Kidney epithelial cell (primary cell): ENCODE measurements around the gene ETS2. TPM values are rescaled to one million over a fixed set of nuclear protein-coding genes. Genes with fewer than 3 reads are reported as not detected.

ENCODE experiments used
- DNase-seq: peaks from one replicate; pipeline ENCODE4 v3.0.0-alpha.2; 2010; ENCODE audit warnings: low read depth
- H3K27me3 ChIP-seq: 2 replicates; pipeline ENCODE4 v1.6.0; 2011; ENCODE audit warnings: low read length; ENCODE audit not compliant: control insufficient read depth, insufficient read depth
- H3K36me3 ChIP-seq: 2 replicates; pipeline ENCODE4 v1.5.1; 2011; ENCODE audit warnings: low read length; ENCODE audit not compliant: control insufficient read depth, insufficient read depth
- H3K4me3 ChIP-seq: 2 replicates; pipeline ENCODE4 v1.5.1; 2011; ENCODE audit warnings: low read depth, mild to moderate bottlenecking, control low read depth, low read length
- total RNA-seq: library from RNA; depleted of rRNA; stranded (reverse); fragments of >200 nt; gene quantifications from 2 replicates; pipeline ENCODE4 v1.2.3, GENCODE V29; 2015
- TF ChIP-seq, protein P1 (sequence below): IDR thresholded peaks from 2 replicates; pipeline ENCODE4 v1.5.1; 2011; ENCODE audit warnings: mild to moderate bottlenecking, moderate library complexity, low read length, control low read depth, inconsistent platforms; ENCODE audit not compliant: insufficient read depth, poor library complexity, severe bottlenecking

The ETS2 gene
- total RNA-seq, 1 donor from 2014 or later: 41.2 TPM

- Histone ChIP-seq H3K27me3 (no peaks in the 10 kb centered on the region), H3K4me3 (no peak overlapping the region), H3K36me3 (no peaks in the 10 kb centered on the region)
- TF ChIP-seq, protein P1, sequence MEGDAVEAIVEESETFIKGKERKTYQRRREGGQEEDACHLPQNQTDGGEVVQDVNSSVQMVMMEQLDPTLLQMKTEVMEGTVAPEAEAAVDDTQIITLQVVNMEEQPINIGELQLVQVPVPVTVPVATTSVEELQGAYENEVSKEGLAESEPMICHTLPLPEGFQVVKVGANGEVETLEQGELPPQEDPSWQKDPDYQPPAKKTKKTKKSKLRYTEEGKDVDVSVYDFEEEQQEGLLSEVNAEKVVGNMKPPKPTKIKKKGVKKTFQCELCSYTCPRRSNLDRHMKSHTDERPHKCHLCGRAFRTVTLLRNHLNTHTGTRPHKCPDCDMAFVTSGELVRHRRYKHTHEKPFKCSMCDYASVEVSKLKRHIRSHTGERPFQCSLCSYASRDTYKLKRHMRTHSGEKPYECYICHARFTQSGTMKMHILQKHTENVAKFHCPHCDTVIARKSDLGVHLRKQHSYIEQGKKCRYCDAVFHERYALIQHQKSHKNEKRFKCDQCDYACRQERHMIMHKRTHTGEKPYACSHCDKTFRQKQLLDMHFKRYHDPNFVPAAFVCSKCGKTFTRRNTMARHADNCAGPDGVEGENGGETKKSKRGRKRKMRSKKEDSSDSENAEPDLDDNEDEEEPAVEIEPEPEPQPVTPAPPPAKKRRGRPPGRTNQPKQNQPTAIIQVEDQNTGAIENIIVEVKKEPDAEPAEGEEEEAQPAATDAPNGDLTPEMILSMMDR: no peak
- no peak for DNase-seq
Observed at GRCh38 chr21:38861989-38862683, 56.4 kb downstream of the ETS2 start.

- no peaks in the 10 kb centered on the region for H3K27me3 ChIP-seq
- TF ChIP-seq, protein P1: no peak
- H3K4me3 ChIP-seq: no peak overlapping the region
- no peak for DNase-seq
- H3K36me3 ChIP-seq: no peaks in the 10 kb centered on the region
Observed at GRCh38 chr21:38863291-38863690, 57.6 kb downstream of the ETS2 start.

GRCh38 chr21:38863843-38864363 lies 58.2 kb downstream of the ETS2 start:
- no peak for DNase-seq

DNA sequence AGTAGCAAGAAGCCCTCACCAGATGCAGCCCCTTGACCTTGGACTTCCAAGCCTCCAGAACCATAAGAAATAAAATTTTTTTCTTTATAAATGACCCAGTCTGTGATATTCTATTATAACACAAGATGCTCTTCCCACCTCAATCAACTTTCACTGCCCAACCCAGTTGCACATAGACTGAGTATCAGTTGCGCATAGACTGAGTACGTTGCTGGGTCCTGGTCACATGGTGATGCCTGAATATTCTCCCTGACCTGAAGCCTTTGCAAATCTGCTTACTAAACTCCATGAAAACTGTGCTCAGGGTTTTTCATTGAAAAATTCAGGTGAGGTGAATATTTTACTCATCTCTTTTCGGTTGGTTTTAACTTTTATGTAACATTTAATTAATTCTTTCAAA lies 59.2 kb downstream of the ETS2 start:
- Histone ChIP-seq H3K4me3 (no peak overlapping the region), H3K36me3 (no peaks in the 10 kb centered on the region), H3K27me3 (no peaks in the 10 kb centered on the region)
- TF ChIP-seq, protein P1: no peak
- no peak for DNase-seq

More at GRCh38 chr21:38863843-38864363, 58.2 kb downstream of the ETS2 start:
- Histone ChIP-seq H3K27me3 (no peaks in the 10 kb centered on the region), H3K4me3 (no peak overlapping the region), H3K36me3 (no peaks in the 10 kb centered on the region)
- TF ChIP-seq, protein P1: no peak

- no peaks in the 10 kb centered on the region for H3K36me3 ChIP-seq
- no peak overlapping the region for H3K4me3 ChIP-seq
- no peak for DNase-seq
- H3K27me3 ChIP-seq: no peaks in the 10 kb centered on the region
- TF ChIP-seq, protein P1: no peak
Observed at GRCh38 chr21:38869196-38869595, 63.5 kb downstream of the ETS2 start.

DNA sequence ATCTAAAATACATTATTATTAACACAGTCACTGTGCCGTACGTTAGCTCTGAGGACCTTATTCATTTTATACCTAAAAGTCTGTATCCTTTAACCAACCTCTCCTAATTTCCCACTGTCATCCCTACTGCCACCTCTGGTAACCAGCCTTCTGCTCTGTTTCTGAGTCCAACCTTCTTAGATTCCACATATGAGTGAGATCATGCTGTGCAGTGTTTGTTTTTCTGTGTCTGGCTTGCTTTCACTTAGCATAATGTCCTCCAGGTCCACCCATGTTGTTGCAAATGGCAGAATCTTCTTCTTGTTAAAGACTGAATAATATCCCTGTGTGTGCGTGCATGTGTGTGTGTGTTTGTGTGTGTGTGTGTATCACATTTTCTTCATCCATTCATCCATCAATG lies 64.2 kb downstream of the ETS2 start:
- Histone ChIP-seq H3K36me3 (no peaks in the 10 kb centered on the region), H3K27me3 (no peaks in the 10 kb centered on the region), H3K4me3 (no peak overlapping the region)
- TF ChIP-seq, protein P1: no peak
- DNase-seq: no peak
